Adipose tissue (tissue), 3 donors: ENCODE results near the gene INO80D. TPM values are rescaled to one million over a fixed set of nuclear protein-coding genes. Genes with fewer than 3 reads are reported as not detected.

ENCODE experiments used
- H3K27ac ChIP-seq: one replicate; pipeline ENCODE4 v1.5.1; 2013; ENCODE audit warnings: low read depth, low read length
- WGBS, 3 donors: extraction: QIAGEN DNeasy Blood & Tissue Kit; methylation state at CpG; one replicate each; pipeline ENCODE4 v1.1.7; 2013; 5-methylcytosine and 5-hydroxymethylcytosine counted together
- polyA plus RNA-seq, 3 donors: library from polyadenylated mRNA; stranded (reverse); fragments of 200-250 nt; gene quantifications; one replicate each; pipeline ENCODE4 v1.2.3, GENCODE V29; 2013
- donor health status: healthy with polysubstance abuse.
- donor health status: Bipolar disorder and iron deficiency.
- donor health status: healthy.

The INO80D gene
- polyA plus RNA-seq, 3 donors: 1.2 to 2.3 (median 1.6) TPM

GRCh38 chr2:205965707-205966106 is 120.3 kb downstream of the INO80D start:
- WGBS, 3 donors: 93 to 94% (median 94%) methylated on average over 15 of the region's 15 CpGs
- no peak overlapping the region for H3K27ac ChIP-seq

- H3K27ac ChIP-seq: no peak overlapping the region
- 68 to 74% (median 69%) methylated on average over 8 of the region's 8 CpGs for WGBS, 3 donors
Observed at GRCh38 chr2:205964111-205964761, 121.7 kb downstream of the INO80D start.

GRCh38 chr2:205959521-205959920 is 126.5 kb downstream of the INO80D start:
- H3K27ac ChIP-seq: no peak overlapping the region
- WGBS, 3 donors: 92 to 96% (median 95%) methylated on average over 9 of the region's 9 CpGs

DNA sequence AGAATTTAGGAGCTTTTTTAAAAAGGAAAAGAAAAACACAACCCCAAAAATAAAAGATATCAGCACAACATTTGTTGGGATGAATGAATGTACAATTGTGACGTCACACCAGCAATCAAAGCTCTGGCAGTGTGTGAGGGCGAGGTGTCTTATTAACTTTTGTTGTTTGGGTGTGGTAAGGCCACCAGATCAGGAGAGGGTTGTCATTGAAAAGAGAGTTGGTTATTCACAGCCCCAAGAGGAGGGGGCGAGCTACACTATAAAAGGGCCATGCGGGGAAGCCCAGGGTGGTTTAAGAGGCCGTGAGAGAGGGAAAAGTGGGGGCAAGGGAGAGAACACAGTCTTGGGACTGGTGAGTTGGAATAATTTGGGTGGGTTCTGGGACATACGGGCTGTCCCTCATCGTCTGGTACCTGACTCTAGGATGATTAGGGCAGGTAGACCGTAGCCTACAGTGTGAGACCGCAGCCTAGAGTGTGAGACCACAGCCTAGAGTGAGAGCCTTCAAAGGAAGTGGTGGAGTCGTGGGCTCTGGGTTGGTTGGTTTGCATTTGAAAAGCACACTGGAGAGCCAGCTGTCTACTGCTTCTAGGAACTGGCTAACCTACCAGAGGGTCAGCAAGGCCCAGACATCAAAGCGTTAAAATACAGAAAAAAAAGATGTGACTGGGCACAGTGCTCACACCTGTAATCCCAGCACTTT is 128.4 kb downstream of the INO80D start:
- H3K27ac ChIP-seq: no peak overlapping the region
- WGBS, 3 donors: 71 to 93% (median 76%) methylated on average over 11 of the region's 11 CpGs

- WGBS, 3 donors: 61 to 77% (median 71%) methylated on average over 5 of the region's 5 CpGs
- H3K27ac ChIP-seq: no peak overlapping the region
Observed at GRCh38 chr2:205954707-205955106, 131.3 kb downstream of the INO80D start.

DNA sequence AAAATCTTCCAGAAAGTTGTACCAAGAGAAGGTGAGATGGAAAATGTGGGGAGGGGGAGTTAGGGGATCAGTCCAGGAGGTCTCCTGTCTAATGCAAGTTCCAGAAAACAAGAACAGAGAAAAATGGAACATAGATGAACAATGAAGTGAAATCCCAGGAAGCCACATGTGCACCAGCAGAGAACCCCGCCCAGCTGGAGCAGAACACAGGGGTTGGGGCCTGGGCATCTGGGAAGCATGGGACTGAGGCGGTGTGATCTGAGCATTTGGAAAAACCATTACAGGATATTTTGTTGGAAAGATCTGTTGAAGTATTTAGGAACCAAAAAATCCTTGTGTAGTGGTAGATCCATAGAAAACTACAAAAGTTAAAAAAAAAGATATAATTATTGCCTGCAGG is 133.7 kb downstream of the INO80D start:
- WGBS, 3 donors: 76 to 91% (median 86%) methylated on average over 2 of the region's 2 CpGs
- H3K27ac ChIP-seq: no peak overlapping the region

GRCh38 chr2:205948883-205949282 is 137.1 kb downstream of the INO80D start:
- WGBS, 3 donors: 65 to 73% (median 72%) methylated on average over 7 of the region's 7 CpGs
- no peak overlapping the region for H3K27ac ChIP-seq

DNA sequence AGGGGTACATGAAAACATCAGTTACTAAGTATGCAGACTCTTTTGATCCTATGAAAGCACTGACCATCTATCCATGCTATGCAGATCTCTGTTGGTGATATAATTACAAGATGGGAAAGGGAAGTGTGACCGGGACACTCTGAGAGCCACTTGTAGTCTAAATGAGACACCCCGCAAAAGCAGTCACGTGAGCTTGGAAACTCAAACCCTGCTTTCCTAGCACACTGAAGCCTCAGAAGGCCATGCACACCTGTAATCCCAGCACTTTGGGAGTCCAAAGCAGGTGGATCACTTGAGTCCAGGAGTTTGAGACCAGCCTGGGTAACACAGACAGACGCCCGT is 137.5 kb downstream of the INO80D start:
- H3K27ac ChIP-seq: no peak overlapping the region
- 65 to 91% (median 80%) methylated on average over 5 of the region's 5 CpGs for WGBS, 3 donors

GRCh38 chr2:205947621-205948495 is 138.1 kb downstream of the INO80D start:
- WGBS, 3 donors: 16 to 21% (median 21%) methylated on average over 15 of the region's 15 CpGs
- H3K27ac ChIP-seq: no peak overlapping the region

DNA sequence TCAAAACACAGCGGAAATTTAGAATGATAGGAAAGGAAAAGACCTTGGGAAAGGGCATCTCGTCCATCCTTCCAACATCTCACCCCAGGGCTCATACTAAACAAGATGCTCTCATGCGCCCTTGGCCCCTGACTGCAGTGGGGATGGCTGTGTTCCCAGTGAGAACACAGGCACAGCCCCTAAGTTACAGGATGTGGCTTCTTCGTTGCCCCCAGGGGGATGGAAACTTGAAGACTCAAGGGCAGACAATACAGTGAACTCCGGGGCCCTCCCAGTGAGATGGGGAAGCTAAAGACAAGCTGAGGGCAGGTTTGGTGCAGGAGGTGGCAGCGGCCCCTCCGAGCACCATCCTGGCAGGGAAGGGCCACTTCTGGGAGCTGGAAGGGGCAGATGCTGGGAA is 139.7 kb downstream of the INO80D start:
- no peak overlapping the region for H3K27ac ChIP-seq
- 63 to 88% (median 79%) methylated on average over 7 of the region's 7 CpGs for WGBS, 3 donors

Other genes with a start within 250 kb of the INO80D start
- gene NDUFS1, start 73.3 kb upstream of the INO80D start, polyA plus RNA-seq: 10 to 100 TPM; 19.8 to 75.9 (median 23.3) TPM
- gene EEF1B2, start 73.7 kb upstream of the INO80D start, polyA plus RNA-seq: 1,000 to 10,000 TPM in 2 of 3 donors, 100 to 1,000 TPM in 1; 922 to 1,205 (median 1,153) TPM
- gene ZDBF2, start 188.5 kb upstream of the INO80D start, polyA plus RNA-seq: 1 to 10 TPM; 1.8 to 2.5 (median 2.0) TPM